Activated T-cell treated with anti-CD3 and anti-CD28 coated beads for 48 hours (primary cell): Measurements from ENCODE around the gene MBNL1.

ENCODE experiments used
- DNase-seq: peaks from one replicate; pipeline ENCODE4 v3.0.0-alpha.2; 2020; ENCODE audit warnings: low read depth

The MBNL1 gene

GRCh38 chr3:152447511-152447910 lies 178.8 kb downstream of the MBNL1 start:
- DNase-seq: no peak

- DNase-seq: no peak
Observed at GRCh38 chr3:152448091-152448490, 179.4 kb downstream of the MBNL1 start.

GRCh38 chr3:152452318-152452717 lies 183.6 kb downstream of the MBNL1 start:
- no peak for DNase-seq

- DNase-seq: no peak
Observed at GRCh38 chr3:152454076-152454875, 185.5 kb downstream of the MBNL1 start.

- DNase-seq: no peak
Observed at GRCh38 chr3:152455989-152456388, 187.3 kb downstream of the MBNL1 start.

- DNase-seq: no peak
Observed at GRCh38 chr3:152457500-152458375, 189.0 kb downstream of the MBNL1 start.

- DNase-seq: peak; percentile 13
Observed at GRCh38 chr3:152458376-152459117, 189.8 kb downstream of the MBNL1 start.

GRCh38 chr3:152459118-152459515 lies 190.4 kb downstream of the MBNL1 start:
- no peak for DNase-seq

- no peak for DNase-seq
Observed at GRCh38 chr3:152459572-152459971, 190.8 kb downstream of the MBNL1 start.

GRCh38 chr3:152460936-152461335 lies 192.2 kb downstream of the MBNL1 start:
- no peak for DNase-seq

GRCh38 chr3:152461460-152461859 lies 192.7 kb downstream of the MBNL1 start:
- no peak for DNase-seq

- DNase-seq: no peak
Observed at GRCh38 chr3:152466784-152467183, 198.1 kb downstream of the MBNL1 start.

- no peak for DNase-seq
Observed at GRCh38 chr3:152469248-152470025, 200.7 kb downstream of the MBNL1 start.

GRCh38 chr3:152470095-152470494 lies 201.4 kb downstream of the MBNL1 start:
- DNase-seq: no peak

- no peak for DNase-seq
Observed at GRCh38 chr3:152470893-152471292, 202.2 kb downstream of the MBNL1 start.

GRCh38 chr3:152471814-152472671 lies 203.3 kb downstream of the MBNL1 start:
- DNase-seq: peak; percentile 48

GRCh38 chr3:152472672-152472954 lies 203.9 kb downstream of the MBNL1 start:
- DNase-seq: no peak

GRCh38 chr3:152474585-152474984 lies 205.9 kb downstream of the MBNL1 start:
- DNase-seq: no peak

- no peak for DNase-seq
Observed at GRCh38 chr3:152477422-152477821, 208.7 kb downstream of the MBNL1 start.

- DNase-seq: no peak
Observed at GRCh38 chr3:152480282-152480953, 211.7 kb downstream of the MBNL1 start.
